Smooth muscle cell (in vitro differentiated cells): ENCODE results near the gene TRAPPC1. TPM values are rescaled to one million over a fixed set of nuclear protein-coding genes. Genes with fewer than 3 reads are reported as not detected.
A peak's percentile ranks its signal among the peaks of the same experiment; 100 is the strongest.

Experiments used
- DNase-seq: peaks from one replicate; lab custom pipeline; 2025; ENCODE audit not compliant: unreplicated experiment; lab: John Stamatoyannopoulos, UW
- H2AFZ ChIP-seq: fragments of 200-600 bp; sonication (generic); 2 replicates; pipeline ENCODE4 v1.6.0; 2016; ENCODE audit warnings: antibody characterized with exemption, low read depth, mild to moderate bottlenecking
- H3F3A ChIP-seq: fragments of 200-600 bp; sonication (generic); 2 replicates; pipeline ENCODE4 v1.6.0; 2017; ENCODE audit warnings: antibody characterized with exemption, low read depth
- H3K27ac ChIP-seq: fragments of 200-600 bp; sonication (generic); 2 replicates; pipeline ENCODE4 v1.5.1; 2016; ENCODE audit warnings: low read depth, mild to moderate bottlenecking
- H3K27me3 ChIP-seq: fragments of 200-600 bp; sonication (generic); 2 replicates; pipeline ENCODE4 v1.6.1; 2016; ENCODE audit warnings: low read depth, mild to moderate bottlenecking
- H3K36me3 ChIP-seq: fragments of 200-600 bp; sonication (generic); 2 replicates; pipeline ENCODE4 v1.5.1; 2016; ENCODE audit warnings: low read depth
- H3K4me1 ChIP-seq: fragments of 200-600 bp; sonication (generic); 2 replicates; pipeline ENCODE4 v1.5.1; 2016; ENCODE audit warnings: low read depth
- H3K4me2 ChIP-seq: fragments of 200-600 bp; sonication (generic); 2 replicates; pipeline ENCODE4 v1.6.0; 2016; ENCODE audit warnings: mild to moderate bottlenecking
- H3K4me3 ChIP-seq: fragments of 200-600 bp; sonication (generic); 2 replicates; pipeline ENCODE4 v1.5.1; 2016; ENCODE audit warnings: mild to moderate bottlenecking
- H3K79me2 ChIP-seq: fragments of 200-600 bp; sonication (generic); 2 replicates; pipeline ENCODE4 v1.6.0; 2016; ENCODE audit warnings: low read depth, mild to moderate bottlenecking
- H3K9ac ChIP-seq: fragments of 200-600 bp; sonication (generic); 2 replicates; pipeline ENCODE4 v1.6.0; 2016; ENCODE audit warnings: low read depth
- H3K9me3 ChIP-seq: fragments of 200-600 bp; sonication (generic); replicated peaks from 2 replicates; pipeline ENCODE4 v1.5.1; 2016; ENCODE audit warnings: low read depth
- H4K20me1 ChIP-seq: fragments of 200-600 bp; sonication (generic); 2 replicates; pipeline ENCODE4 v1.6.0; 2016; ENCODE audit warnings: low read depth
- CTCF ChIP-seq: fragments of 200-600 bp; sonication (generic); IDR thresholded peaks from 2 replicates; pipeline ENCODE4 v1.5.1; 2017; ENCODE audit warnings: borderline replicate concordance, mild to moderate bottlenecking, antibody characterized with exemption; ENCODE audit not compliant: insufficient read depth, poor library complexity, severe bottlenecking
- WGBS: methylation state at CpG from one replicate; pipeline ENCODE4 v1.1.7; 2016; ENCODE audit warnings: low lambda C conversion rate; 5-methylcytosine and 5-hydroxymethylcytosine counted together
- polyA plus RNA-seq: library from polyadenylated mRNA; unstranded; fragments of >200 nt; fragmentation: Nextera tagmentation; extraction: Ambion mirVana; gene quantifications from 2 replicates; pipeline ENCODE4 v1.2.1, GENCODE V29; 2016
- total RNA-seq: library from RNA; depleted of rRNA; stranded (reverse); fragments of >200 nt; gene quantifications from 2 replicates; pipeline ENCODE4 v1.2.3, GENCODE V29; 2014

Gene TRAPPC1
- total and polyA plus RNA-seq, 2 experiments from 2014 or later = 56.2 to 392 TPM

GRCh38 chr17:7935859-7936258 lies 4.1 kb upstream of the TRAPPC1 start:
- no peak overlapping the region for H3K9ac ChIP-seq
- no peaks in the 10 kb centered on the region for H3K9me3 ChIP-seq
- H3K4me2 ChIP-seq = no peak overlapping the region
- no peak for DNase-seq
- peaks cover 17% of the 10 kb centered on the region for H4K20me1 ChIP-seq
- H2AFZ ChIP-seq = no peak overlapping the region
- H3K4me3 ChIP-seq = no peak overlapping the region
- H3F3A ChIP-seq = no peaks in the 10 kb centered on the region
- H3K27me3 ChIP-seq = no peaks in the 10 kb centered on the region
- H3K79me2 ChIP-seq = peaks cover 20% of the 10 kb centered on the region
- peaks cover 13% of the 10 kb centered on the region for H3K36me3 ChIP-seq
- H3K4me1 ChIP-seq = peaks cover 10% of the 10 kb centered on the region
- H3K27ac ChIP-seq = no peak overlapping the region
- TF ChIP-seq CTCF = no peak

GRCh38 chr17:7932949-7933348 lies 1.2 kb upstream of the TRAPPC1 start:
- peak overlapping the region; percentile 94 for H3K4me3 ChIP-seq
- H3K4me2 ChIP-seq = peak overlapping the region; percentile 98
- H3F3A ChIP-seq = no peaks in the 10 kb centered on the region
- WGBS = 9% methylated on average over 16 of the region's 16 CpGs
- no peaks in the 10 kb centered on the region for H3K9me3 ChIP-seq
- H2AFZ ChIP-seq = peak overlapping the region; percentile 94
- peak overlapping the region; percentile 98 for H3K9ac ChIP-seq
- no peaks in the 10 kb centered on the region for H3K27me3 ChIP-seq
- peak; percentile 38 for DNase-seq
- peaks cover 17% of the 10 kb centered on the region for H4K20me1 ChIP-seq
- TF ChIP-seq CTCF = no peak
- H3K36me3 ChIP-seq = no peaks in the 10 kb centered on the region
- peak overlapping the region; percentile 85 for H3K27ac ChIP-seq
- peaks cover 21% of the 10 kb centered on the region for H3K4me1 ChIP-seq
- peaks cover 20% of the 10 kb centered on the region for H3K79me2 ChIP-seq

GRCh38 chr17:7932483-7932891 lies 741 bp upstream of the TRAPPC1 start:
- H3K27me3 ChIP-seq = no peaks in the 10 kb centered on the region
- peak overlapping the region; percentile 85 for H3K27ac ChIP-seq
- no peak for TF ChIP-seq CTCF
- H3K36me3 ChIP-seq = no peaks in the 10 kb centered on the region
- no peak for DNase-seq
- peak overlapping the region; percentile 94 for H2AFZ ChIP-seq
- H3F3A ChIP-seq = no peaks in the 10 kb centered on the region
- H3K4me3 ChIP-seq = peak overlapping the region; percentile 94
- H3K79me2 ChIP-seq = peaks cover 20% of the 10 kb centered on the region
- H3K4me2 ChIP-seq = peak overlapping the region; percentile 98
- WGBS = under 1% methylated on average over 17 of the region's 17 CpGs
- peaks cover 17% of the 10 kb centered on the region for H4K20me1 ChIP-seq
- H3K9ac ChIP-seq = peak overlapping the region; percentile 98
- H3K9me3 ChIP-seq = no peaks in the 10 kb centered on the region
- H3K4me1 ChIP-seq = peaks cover 21% of the 10 kb centered on the region
